IPS-NIHi7 (cell line): ENCODE measurements around the gene CFAP97D1.

ENCODE experiments used
- DNase-seq: peaks from one replicate; pipeline ENCODE4 v3.0.0; 2012; ENCODE audit warnings: mixed read lengths; ENCODE audit errors: extremely low spot score

Gene CFAP97D1

DNA sequence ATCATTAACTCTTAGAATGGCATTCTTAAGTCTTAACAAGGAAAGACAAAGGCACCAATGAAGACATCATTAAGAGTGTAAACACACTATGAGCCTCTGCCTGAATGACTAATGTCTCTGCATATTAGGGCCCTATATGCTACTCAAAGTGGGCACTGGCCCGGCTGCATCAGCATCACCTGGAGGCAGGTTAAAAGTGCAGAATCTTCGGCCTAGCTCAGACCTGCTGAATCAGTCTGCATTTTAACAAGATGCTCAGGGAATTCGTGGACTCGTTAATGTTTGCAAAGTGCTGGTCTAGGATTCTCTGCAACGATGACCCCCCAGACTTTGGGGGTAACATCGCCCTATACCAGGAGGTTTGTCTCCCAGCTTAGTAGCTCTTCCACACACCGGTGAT, 46.0 kb downstream of the CFAP97D1 start:
- DNase-seq = no peak

DNA sequence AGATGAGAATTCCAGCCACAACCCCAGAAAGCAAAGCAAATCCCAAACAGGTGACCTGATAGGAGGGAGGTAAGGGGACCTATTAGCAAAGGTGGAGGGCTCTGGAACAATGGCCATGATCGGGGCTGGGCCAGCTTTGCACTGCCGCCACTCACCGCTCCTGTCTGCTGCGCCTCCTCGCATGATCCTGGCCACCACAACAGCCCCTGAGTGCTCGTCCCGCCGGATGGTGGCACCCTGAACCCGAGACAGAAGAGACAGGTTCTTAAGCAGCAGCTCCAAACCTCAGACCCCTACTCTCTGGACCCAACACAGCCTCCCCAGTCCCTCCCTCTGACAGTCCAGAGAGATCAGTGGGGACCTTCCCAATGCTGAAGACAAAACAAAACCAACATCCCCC, 47.4 kb downstream of the CFAP97D1 start:
- no peak for DNase-seq

- no peak for DNase-seq
These were observed 49.5 kb downstream of the CFAP97D1 start for GRCh38 chr17:43829738-43830137.

DNA sequence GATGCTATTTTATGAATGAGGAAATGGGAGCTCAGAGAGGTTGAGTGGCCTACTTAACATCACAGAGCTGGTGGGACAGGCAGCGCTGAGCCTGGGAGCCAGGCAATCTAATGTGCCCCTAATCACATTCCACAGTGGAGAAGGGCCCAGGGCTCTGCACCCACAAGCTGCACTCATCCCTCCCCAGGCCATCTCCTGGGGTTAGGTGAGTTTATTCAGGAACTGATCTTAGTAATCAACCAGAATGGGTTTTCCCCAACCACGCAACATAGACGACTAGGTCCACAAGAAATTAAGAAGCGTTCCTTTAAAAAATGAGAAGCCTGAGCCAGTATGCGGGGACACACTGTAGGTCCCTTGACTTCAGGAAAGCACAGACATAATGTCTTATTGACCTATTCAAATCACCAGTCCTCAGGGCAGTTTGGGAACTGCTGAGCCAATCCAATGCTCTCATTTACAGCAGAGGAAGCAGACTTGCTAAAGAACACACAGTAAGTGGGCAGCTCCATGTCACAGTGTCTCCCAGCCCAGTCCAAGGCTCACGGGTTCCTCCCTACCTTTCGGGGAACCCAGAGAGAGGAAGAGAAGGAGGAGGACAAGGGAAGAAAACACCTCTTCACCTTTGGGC, 50.4 kb downstream of the CFAP97D1 start:
- no peak for DNase-seq

- DNase-seq = no peak
These were observed 51.4 kb downstream of the CFAP97D1 start for GRCh38 chr17:43831633-43832032.

- DNase-seq = peak; percentile 62
These were observed 52.1 kb downstream of the CFAP97D1 start for GRCh38 chr17:43832168-43832975.

- DNase-seq = peak; percentile 91
These were observed 53.0 kb downstream of the CFAP97D1 start, which contains the start of gene MPP3 for GRCh38 chr17:43832976-43833829. Gene MPP3, minus strand, starts transcription at chr17:43833146. Its CDS starts 1,240 bp downstream, at chr17:43831906.

DNA sequence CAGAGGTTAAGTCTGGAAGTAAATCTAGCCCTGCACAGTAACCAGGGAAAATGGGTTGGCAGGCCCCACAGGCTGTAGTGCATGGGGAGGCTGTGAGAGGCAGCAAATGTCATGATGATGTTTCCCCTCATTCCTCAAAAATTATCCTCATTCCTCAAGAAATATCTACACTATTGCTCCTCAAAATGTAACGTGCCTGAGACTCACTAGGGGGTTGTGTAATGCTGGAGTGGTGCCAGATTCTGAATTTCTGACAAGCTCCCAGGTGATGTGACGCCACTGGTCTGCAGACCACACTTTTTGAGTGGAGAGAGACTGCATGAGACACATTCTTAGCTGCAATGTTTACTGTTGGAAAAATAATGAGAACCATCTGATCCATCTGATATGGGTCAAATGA, 53.9 kb downstream of the CFAP97D1 start:
- no peak for DNase-seq
